Progenitor cell of endocrine pancreas (in vitro differentiated cells): ENCODE measurements around the gene RASD2. TPM values are rescaled to one million over a fixed set of nuclear protein-coding genes. Genes with fewer than 3 reads are reported as not detected.

Source experiments
- DNase-seq: peaks from one replicate; pipeline ENCODE4 v3.0.0; 2021; ENCODE audit warnings: low spot score; ENCODE audit not compliant: unreplicated experiment
- H3K27ac Mint-ChIP-seq: 2 replicates; pipeline ENCODE4 v1.8.0; 2021; ENCODE audit warnings: mild to moderate bottlenecking, moderate library complexity, mixed read lengths
- H3K27me3 Mint-ChIP-seq: 2 replicates; pipeline ENCODE4 v1.8.0; 2021; ENCODE audit warnings: mixed read lengths
- H3K36me3 Mint-ChIP-seq: 2 replicates; pipeline ENCODE4 v1.8.0; 2022; ENCODE audit warnings: mixed read lengths; ENCODE audit not compliant: insufficient read depth
- H3K4me1 Mint-ChIP-seq: 2 replicates; pipeline ENCODE4 v1.8.0; 2021; ENCODE audit warnings: low read depth, mixed read lengths
- H3K4me3 Mint-ChIP-seq: 2 replicates; pipeline ENCODE4 v1.8.0; 2021; ENCODE audit warnings: low read depth, mild to moderate bottlenecking, moderate library complexity, mixed read lengths
- H3K9me3 Mint-ChIP-seq: 2 replicates; pipeline ENCODE4 v1.8.0; 2021; ENCODE audit warnings: low read depth, mixed read lengths
- CTCF ChIP-seq: fragments of 200-600 bp; sonication (generic); IDR thresholded peaks from one replicate; pipeline ENCODE4 v1.5.0; 2021; ENCODE audit warnings: antibody characterized with exemption, mild to moderate bottlenecking; ENCODE audit not compliant: unreplicated experiment
- total RNA-seq: library from RNA; stranded (reverse); gene quantifications from 2 replicates; pipeline ENCODE4 v1.2.1, GENCODE V29; 2021

Gene RASD2
- total RNA-seq, 1 donor from 2014 or later: 0.07 TPM

GRCh38 chr22:35568751-35569739 lies 28.4 kb downstream of the RASD2 start:
- peaks cover 19% of the 10 kb centered on the region for H3K27me3 Mint-ChIP-seq
- peak overlapping the region; percentile 29 for H3K27ac Mint-ChIP-seq
- DNase-seq: no peak
- no peak overlapping the region for H3K4me3 Mint-ChIP-seq
- no peaks in the 10 kb centered on the region for H3K36me3 Mint-ChIP-seq
- no peak for TF ChIP-seq CTCF
- H3K9me3 Mint-ChIP-seq: no peaks in the 10 kb centered on the region
- H3K4me1 Mint-ChIP-seq: peaks cover 7% of the 10 kb centered on the region

- Mint-ChIP-seq H3K9me3 (no peaks in the 10 kb centered on the region), H3K4me3 (no peak overlapping the region), H3K27ac (no peak overlapping the region), H3K27me3 (peaks cover 15% of the 10 kb centered on the region), H3K36me3 (no peaks in the 10 kb centered on the region), H3K4me1 (peaks cover 7% of the 10 kb centered on the region)
- no peak for DNase-seq
- no peak for TF ChIP-seq CTCF
These were observed 29.3 kb downstream of the RASD2 start for GRCh38 chr22:35569916-35570315.

GRCh38 chr22:35570686-35571194 lies 30.1 kb downstream of the RASD2 start:
- Mint-ChIP-seq H3K36me3 (no peaks in the 10 kb centered on the region), H3K27me3 (peaks cover 11% of the 10 kb centered on the region), H3K9me3 (no peaks in the 10 kb centered on the region), H3K27ac (peak overlapping the region; percentile 67), H3K4me1 (peaks cover 7% of the 10 kb centered on the region), H3K4me3 (no peak overlapping the region)
- DNase-seq: no peak
- TF ChIP-seq CTCF: no peak

GRCh38 chr22:35572556-35572955 lies 31.9 kb downstream of the RASD2 start:
- no peak overlapping the region for H3K4me3 Mint-ChIP-seq
- H3K36me3 Mint-ChIP-seq: no peaks in the 10 kb centered on the region
- peaks cover 7% of the 10 kb centered on the region for H3K4me1 Mint-ChIP-seq
- peaks cover 15% of the 10 kb centered on the region for H3K27me3 Mint-ChIP-seq
- no peak overlapping the region for H3K27ac Mint-ChIP-seq
- TF ChIP-seq CTCF: no peak
- no peaks in the 10 kb centered on the region for H3K9me3 Mint-ChIP-seq
- no peak for DNase-seq

- no peak for DNase-seq
- no peak overlapping the region for H3K27ac Mint-ChIP-seq
- no peak for TF ChIP-seq CTCF
- no peaks in the 10 kb centered on the region for H3K9me3 Mint-ChIP-seq
- H3K36me3 Mint-ChIP-seq: no peaks in the 10 kb centered on the region
- H3K4me1 Mint-ChIP-seq: no peaks in the 10 kb centered on the region
- H3K4me3 Mint-ChIP-seq: no peak overlapping the region
- peaks cover 15% of the 10 kb centered on the region for H3K27me3 Mint-ChIP-seq
These were observed 34.6 kb downstream of the RASD2 start for GRCh38 chr22:35575116-35575748.
